Osteocyte (in vitro differentiated cells): ENCODE measurements around the gene COL4A4. TPM values are rescaled to one million over a fixed set of nuclear protein-coding genes. Genes with fewer than 3 reads are reported as not detected.

Experiments used
- DNase-seq: peaks from one replicate; pipeline ENCODE4 v3.0.0; 2021; ENCODE audit warnings: mixed read lengths; ENCODE audit not compliant: unreplicated experiment; ENCODE audit errors: extremely low spot score
- H3K27ac Mint-ChIP-seq: one replicate; pipeline ENCODE4 v1.8.0; 2021; ENCODE audit warnings: mild to moderate bottlenecking, mixed read lengths; ENCODE audit not compliant: unreplicated experiment
- H3K27me3 Mint-ChIP-seq: one replicate; pipeline ENCODE4 v1.8.0; 2021; ENCODE audit warnings: mixed read lengths; ENCODE audit not compliant: unreplicated experiment
- H3K36me3 Mint-ChIP-seq: one replicate; pipeline ENCODE4 v1.8.0; 2021; ENCODE audit warnings: mixed read lengths; ENCODE audit not compliant: unreplicated experiment
- H3K4me1 Mint-ChIP-seq: one replicate; pipeline ENCODE4 v1.8.0; 2021; ENCODE audit warnings: mixed read lengths; ENCODE audit not compliant: unreplicated experiment
- H3K4me3 Mint-ChIP-seq: one replicate; pipeline ENCODE4 v1.8.0; 2021; ENCODE audit warnings: mild to moderate bottlenecking, moderate library complexity, mixed read lengths; ENCODE audit not compliant: unreplicated experiment
- H3K9me3 Mint-ChIP-seq: one replicate; pipeline ENCODE4 v1.8.0; 2021; ENCODE audit warnings: mixed read lengths; ENCODE audit not compliant: unreplicated experiment
- CTCF ChIP-seq: fragments of 200-600 bp; sonication (generic); IDR thresholded peaks from 2 replicates; pipeline ENCODE4 v1.5.0; 2021; ENCODE audit warnings: antibody characterized with exemption, mild to moderate bottlenecking, moderate library complexity
- total RNA-seq: library from RNA; stranded (reverse); gene quantifications from 2 replicates; pipeline ENCODE4 v1.2.1, GENCODE V29; 2021

COL4A4 gene
- total RNA-seq, 1 donor from 2014 or later, result 2.0 TPM

GRCh38 chr2:226965376-226965775 is 198.6 kb downstream of the COL4A4 start:
- H3K4me3 Mint-ChIP-seq, result no peak overlapping the region
- DNase-seq, result no peak
- no peaks in the 10 kb centered on the region for H3K36me3 Mint-ChIP-seq
- no peaks in the 10 kb centered on the region for H3K9me3 Mint-ChIP-seq
- TF ChIP-seq CTCF, result no peak
- peaks cover 16% of the 10 kb centered on the region for H3K4me1 Mint-ChIP-seq
- no peak overlapping the region for H3K27ac Mint-ChIP-seq
- H3K27me3 Mint-ChIP-seq, result no peaks in the 10 kb centered on the region

- no peaks in the 10 kb centered on the region for H3K9me3 Mint-ChIP-seq
- H3K36me3 Mint-ChIP-seq, result no peaks in the 10 kb centered on the region
- no peak for TF ChIP-seq CTCF
- H3K4me3 Mint-ChIP-seq, result no peak overlapping the region
- no peaks in the 10 kb centered on the region for H3K27me3 Mint-ChIP-seq
- H3K27ac Mint-ChIP-seq, result no peak overlapping the region
- DNase-seq, result no peak
- no peaks in the 10 kb centered on the region for H3K4me1 Mint-ChIP-seq
Measured at GRCh38 chr2:226963528-226963927, 200.5 kb downstream of the COL4A4 start.

- peaks cover 4% of the 10 kb centered on the region for H3K9me3 Mint-ChIP-seq
Measured at GRCh38 chr2:226962176-226962773, 201.7 kb downstream of the COL4A4 start.

GRCh38 chr2:226959418-226959817 is 204.6 kb downstream of the COL4A4 start:
- DNase-seq, result no peak
- Mint-ChIP-seq H3K4me1 (no peaks in the 10 kb centered on the region), H3K27me3 (no peaks in the 10 kb centered on the region), H3K9me3 (peaks cover 9% of the 10 kb centered on the region), H3K4me3 (no peak overlapping the region), H3K36me3 (no peaks in the 10 kb centered on the region), H3K27ac (no peak overlapping the region)
- no peak for TF ChIP-seq CTCF

More at GRCh38 chr2:226962176-226962773, 201.7 kb downstream of the COL4A4 start:
- TF ChIP-seq CTCF, result no peak
- H3K4me3 Mint-ChIP-seq, result no peak overlapping the region
- H3K27me3 Mint-ChIP-seq, result no peaks in the 10 kb centered on the region
- H3K36me3 Mint-ChIP-seq, result no peaks in the 10 kb centered on the region
- no peaks in the 10 kb centered on the region for H3K4me1 Mint-ChIP-seq
- H3K27ac Mint-ChIP-seq, result no peak overlapping the region
- no peak for DNase-seq

GRCh38 chr2:226956659-226957058 is 207.3 kb downstream of the COL4A4 start:
- Mint-ChIP-seq H3K9me3 (peaks cover 9% of the 10 kb centered on the region), H3K4me1 (no peaks in the 10 kb centered on the region), H3K27me3 (no peaks in the 10 kb centered on the region), H3K27ac (no peak overlapping the region), H3K4me3 (no peak overlapping the region), H3K36me3 (no peaks in the 10 kb centered on the region)
- TF ChIP-seq CTCF, result no peak
- DNase-seq, result no peak
